HG03354 (cell line): ENCODE data around the gene CDYL.
A peak's percentile ranks its signal among the peaks of the same experiment; 100 is the strongest.

Source experiments
- ATAC-seq: cut with Tn5 transposase; IDR thresholded peaks from one replicate; pipeline ENCODE4 v1.9.1; 2021; ENCODE audit warnings: mild to moderate bottlenecking; ENCODE audit not compliant: unreplicated experiment, poor library complexity, severe bottlenecking

Gene CDYL

DNA sequence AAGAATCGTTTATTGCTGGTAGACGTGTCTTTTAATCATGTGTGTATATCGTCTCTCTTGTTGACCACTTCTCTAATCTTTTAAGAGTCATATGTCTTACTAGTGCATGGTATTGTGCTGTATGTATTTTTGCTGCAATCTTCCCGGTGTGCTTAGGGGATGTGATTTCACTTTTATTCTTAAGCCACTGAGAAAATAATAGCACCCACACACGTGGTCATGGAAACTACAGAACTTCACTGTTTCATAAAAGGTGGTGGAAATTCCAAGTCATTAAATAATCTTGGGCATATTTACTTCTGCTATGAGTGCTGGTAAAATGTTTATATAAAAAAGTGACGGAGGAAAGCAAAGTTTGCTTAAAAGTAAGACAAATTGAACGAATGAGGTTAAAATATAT is 3.0 kb upstream of the CDYL start:
- ATAC-seq: no peak

DNA sequence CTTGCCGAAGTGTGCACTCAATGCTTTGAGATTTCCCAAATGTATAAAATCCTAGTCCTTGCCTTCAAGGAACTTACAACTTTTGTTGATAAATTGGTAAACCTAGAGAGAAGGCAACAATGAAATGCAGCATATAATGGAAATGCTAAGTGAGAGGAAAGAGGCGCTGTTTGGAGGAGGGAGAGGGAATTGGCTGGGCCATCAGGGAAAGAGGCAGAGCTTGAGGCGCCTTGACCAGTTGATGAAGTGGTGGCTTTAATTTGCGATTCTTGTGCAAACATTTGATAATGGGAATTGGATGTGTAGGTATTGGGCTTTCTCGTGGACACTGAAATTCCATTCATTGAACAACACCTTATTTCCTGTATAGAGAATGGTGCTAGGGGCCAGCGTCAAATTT is 1.9 kb upstream of the CDYL start:
- no peak for ATAC-seq

DNA sequence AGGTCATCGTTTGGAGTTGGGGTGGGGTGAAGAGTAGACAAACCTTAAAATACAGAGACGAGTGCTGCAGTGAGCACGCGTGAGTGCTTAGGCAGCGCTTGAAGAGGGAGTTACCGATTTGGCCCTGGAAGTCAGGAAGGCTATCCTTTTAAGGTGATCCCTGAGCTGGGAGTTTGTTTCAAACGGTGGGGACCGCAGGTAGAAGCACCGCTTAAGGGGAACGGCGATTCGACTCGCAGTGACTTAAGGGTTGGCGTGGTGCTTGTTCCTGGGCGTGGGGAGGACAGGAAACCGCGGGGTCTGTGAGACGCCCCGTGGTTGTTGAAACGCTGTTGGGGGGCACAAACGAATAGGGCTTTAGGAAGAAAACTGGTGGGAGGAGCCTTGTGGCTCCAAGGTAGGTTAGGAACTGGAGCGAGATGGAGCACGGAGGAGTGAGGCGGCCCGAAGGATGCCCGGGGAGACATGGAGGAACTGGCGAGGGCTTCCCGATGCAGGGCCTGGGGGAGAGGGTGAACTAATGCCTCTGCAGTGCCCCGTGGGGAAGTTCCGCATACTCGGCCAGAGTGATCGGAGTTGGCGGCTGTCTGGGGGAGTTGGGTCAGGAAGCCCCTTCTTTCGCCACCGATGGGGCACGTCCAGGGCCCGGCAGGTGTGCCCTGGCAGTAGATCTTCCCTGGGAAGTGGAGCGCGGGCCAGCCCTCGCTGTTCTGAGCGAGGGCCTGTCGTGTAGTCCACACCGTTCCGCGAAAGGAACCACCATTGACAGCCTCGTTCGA is 1.3 kb upstream of the CDYL start:
- peak; percentile 0 for ATAC-seq

DNA sequence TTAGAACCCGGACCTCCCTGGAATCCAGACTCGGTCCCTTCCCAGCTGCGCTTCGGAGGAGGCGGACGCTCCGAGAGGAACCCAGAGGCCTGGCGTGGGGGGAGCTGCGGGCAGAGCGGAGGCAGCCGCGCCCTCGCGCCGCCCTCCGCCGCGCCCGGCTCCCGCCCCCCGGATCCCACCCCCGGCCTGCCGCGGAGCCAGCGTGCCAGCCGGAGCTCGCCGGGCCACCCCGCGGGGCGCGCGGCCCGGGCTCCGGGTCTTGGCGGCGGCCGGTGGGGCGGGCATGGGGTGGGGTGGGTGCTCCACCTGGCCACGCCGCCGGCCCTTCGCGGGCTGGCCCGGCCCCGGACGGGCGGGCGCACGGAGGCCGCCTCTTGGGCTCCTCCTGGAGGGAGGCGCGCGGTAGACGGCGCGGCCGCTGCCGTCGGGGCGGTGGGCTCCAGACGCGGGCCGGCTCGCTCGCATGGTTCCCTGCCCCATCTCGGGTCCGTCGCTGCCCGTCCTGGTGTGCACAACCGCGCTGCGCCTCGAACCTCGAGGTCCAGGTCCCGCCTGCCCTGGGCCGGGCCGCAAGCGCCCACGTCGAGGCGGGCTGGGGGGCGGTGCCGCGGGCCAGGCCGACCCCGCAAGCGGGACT is 592 bp upstream of the CDYL start:
- ATAC-seq: peak; percentile 46

DNA sequence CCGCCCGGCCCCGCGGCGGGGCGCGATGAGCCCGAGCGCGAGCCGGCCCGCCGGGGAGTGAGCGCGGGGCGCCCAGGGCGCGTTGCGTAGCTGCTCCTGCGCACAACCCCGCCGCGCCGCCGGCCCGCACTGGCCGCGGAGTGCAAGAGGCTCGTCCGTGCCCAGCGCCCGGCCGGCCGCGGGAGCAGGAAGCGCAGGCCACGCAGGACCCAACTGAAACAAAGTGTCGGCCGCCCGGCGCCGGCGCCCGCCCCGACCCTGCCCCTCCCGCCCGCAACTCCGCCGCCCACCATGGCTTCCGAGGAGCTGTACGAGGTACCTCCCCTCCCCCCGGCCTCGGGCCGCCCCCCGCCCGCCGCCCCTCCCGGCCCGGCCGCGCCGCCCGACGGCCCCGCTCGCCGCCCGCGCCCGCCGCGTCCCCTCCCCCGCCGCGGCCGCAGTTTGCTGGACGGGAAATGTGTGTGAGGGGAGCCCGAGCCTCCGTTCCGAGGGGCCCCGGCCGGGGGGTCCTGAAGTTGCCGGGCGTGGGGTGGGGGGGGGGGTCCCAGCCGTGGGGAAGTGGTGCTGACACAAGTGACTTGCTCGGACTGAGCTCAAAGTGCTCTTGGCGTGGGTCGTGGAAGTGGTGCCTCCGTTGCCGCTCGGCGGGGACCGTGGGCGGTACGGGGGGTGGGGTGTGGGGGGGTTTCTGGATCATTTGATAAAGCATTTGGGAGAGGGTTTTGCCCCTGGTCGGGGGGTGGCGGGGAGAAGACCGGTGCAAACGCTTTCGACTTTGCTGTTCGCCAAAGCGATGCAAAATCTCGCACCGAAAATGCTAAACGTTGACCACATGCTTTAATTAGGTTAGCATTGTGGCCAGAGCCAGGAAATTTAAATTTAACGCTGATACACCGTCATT is 539 bp downstream of the CDYL start:
- peak; percentile 31 for ATAC-seq

DNA sequence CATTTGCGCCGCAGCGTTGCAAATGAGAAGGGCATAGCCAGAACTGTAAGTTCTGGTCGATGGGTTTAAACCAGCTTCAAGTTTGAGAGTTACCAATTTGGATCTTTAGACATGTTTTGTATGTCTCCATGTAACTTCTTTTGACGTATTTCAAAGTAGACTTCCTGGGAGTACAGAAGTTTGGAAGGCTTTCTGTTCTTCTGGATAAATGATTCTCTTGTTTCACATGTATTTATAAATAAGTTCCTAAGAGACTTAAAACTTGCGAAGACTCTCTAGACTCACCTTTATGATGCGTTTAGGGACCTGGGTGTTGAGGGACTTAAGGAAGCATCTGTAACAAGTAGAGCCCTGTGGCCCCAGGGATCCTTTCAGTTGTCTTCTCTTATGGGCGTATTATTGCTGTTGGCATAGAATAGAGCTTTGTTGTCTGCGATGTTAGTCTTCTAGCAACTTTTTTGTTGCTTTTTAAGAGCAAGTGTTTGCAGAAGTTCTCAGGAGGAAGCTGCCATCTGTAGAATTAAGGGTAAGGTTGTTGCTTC is 1.3 kb downstream of the CDYL start:
- ATAC-seq: no peak

DNA sequence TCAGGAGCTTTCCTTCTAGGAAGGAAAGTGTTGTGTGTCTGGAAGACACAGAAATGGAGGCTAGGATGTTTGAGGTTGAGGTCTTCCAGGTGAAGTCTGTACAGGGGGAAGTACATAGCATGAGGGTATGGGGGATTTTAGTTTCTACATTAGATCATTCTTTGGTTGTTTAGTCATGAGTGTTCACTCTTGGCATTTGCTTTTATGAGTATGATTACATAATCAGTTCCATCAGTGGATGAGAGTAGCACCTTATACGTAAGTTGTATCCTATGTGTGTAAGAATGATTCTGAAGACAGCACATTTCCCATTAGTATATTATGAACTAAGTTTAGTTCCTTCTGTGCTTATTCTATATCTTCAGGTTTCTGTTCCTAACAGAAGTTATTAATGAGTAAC is 1.9 kb downstream of the CDYL start:
- ATAC-seq: peak; percentile 11

DNA sequence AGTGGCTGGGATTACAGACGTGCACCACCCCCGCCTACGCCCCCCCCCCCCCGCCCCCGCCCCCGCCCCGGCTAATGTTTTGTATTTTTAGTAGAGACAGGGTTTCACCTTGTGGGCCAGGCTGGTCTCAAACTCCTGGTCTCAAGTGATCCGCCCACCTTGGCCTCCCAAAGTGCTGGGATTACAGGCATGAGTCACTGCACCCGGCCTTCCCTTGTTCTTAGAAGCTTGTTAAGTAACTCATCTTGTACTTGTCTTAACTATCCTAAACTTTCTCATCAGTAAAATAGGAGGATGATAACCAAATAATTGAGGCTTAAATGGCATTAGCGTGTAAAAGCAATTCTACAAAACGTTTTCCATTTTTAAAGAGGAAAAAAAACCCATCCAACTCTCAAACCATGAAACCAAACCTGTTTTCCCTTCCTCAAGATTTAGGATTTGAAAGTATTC is 4.2 kb downstream of the CDYL start:
- ATAC-seq: no peak

DNA sequence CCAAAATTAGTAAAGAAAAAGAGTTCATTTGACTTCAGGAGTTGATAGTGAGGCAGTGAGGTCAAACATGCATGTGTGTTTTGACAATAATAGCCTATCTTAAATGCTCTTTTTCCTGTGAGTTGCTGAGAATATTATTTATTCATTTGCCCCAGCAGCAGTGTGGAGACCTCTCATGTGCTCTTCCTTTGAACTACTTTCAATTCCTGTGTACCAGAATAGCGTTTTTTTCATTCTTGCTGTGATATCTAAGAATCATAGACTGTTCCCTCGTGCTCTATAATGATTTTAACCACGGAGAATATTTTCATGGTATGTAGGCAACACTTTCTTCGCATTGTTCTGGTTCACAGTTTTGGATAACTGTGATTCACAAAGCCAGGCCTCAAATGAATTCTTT is 5.2 kb downstream of the CDYL start:
- no peak for ATAC-seq

DNA sequence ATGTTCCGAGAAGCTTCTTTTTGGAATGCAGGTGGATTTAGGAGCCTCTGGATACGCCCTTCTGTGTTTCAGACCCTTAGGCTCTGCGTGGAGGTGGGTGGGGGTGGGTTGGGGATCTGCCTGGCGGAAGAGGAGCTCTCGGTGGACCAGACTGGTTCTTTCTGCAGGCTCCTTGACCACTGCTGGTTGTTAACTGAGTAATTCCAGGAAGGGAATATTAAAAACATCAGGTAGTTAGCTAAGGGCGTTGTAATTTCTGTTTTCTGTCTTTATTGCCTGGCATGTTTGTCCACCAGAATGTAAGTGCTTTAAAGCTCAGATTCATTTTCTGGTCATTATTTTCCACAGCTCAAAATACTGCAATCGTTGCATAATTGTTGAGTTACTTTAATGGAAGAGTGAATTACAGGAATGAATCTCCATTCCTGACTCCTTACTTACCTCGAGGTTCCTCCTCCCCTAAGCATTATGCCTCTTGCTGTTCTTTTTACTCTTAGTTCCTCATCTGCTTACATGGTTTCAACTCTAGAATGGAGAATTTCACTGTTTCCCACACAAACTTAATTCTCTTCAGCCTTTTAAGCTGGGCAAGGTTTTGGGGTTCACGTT is 5.9 kb downstream of the CDYL start:
- ATAC-seq: no peak

DNA sequence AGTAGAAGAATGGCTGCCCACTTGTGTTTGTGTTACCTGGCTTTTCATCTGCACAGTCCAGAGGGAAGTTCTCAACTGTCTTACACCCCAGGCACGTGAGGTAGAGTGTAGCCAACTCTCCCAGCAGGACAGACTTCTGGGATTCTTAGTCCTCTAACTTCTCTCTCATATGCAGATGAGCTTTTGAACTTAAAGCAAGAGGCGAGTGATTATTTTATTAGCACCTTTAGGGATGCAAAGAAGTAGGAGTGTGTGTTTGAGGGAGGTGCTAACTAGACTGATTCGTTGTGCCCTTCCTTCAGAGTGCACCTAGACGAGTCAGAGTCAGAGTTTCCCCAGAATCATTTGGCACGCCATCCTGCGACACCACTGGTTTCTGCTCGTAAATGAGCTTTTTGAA is 10.8 kb downstream of the CDYL start:
- ATAC-seq: no peak

DNA sequence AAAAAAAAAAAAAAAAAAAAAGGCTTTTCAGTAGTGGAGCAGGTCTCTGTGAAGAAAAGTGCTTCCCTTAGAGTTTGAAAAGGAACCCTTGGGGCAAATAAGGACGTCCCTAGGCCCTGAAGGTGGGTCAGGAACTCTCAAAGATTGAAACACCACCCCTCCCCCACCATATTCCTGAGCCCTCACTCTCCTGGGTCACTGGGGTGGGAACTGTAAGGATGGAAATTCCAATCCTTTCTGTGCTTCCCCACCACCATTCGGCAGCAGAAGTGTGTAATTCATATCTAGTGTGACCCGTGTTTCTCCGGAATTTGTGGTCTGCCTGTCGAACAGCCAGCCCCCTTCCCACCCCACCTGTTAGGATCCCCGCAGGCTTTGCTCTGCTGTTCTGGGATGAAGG is 12.3 kb downstream of the CDYL start:
- ATAC-seq: no peak

DNA sequence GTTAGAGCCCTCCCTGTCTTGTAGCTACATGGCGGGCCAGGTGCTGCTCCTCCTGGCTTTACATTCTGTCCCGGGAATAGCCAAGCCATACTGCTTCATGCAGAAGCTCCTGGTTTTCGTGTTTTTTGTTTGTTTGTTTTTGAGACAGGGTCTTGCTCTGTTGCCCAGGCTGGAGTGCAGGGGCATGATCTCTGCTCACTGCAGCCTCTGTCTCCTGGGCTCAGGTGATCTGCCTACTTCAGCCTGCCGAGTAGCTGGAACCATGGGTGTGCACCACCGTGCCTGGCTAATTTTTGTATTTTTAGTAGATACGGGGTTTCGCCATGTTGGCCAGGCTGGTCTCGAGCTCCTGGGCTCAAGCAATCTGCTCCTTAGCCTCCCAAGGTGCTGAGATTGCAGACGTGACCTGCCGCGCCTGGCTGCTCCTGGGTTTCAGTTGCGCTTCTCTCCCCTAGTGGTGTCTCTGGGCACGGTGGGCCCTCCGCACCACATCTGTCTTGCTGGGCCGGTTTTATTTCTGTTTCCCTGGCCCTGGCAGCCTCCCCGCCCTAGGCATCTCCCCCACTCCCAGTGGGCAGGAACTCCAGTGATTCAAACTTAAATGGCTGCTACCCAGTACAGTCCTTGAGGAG is 12.9 kb downstream of the CDYL start:
- peak; percentile 96 for ATAC-seq

DNA sequence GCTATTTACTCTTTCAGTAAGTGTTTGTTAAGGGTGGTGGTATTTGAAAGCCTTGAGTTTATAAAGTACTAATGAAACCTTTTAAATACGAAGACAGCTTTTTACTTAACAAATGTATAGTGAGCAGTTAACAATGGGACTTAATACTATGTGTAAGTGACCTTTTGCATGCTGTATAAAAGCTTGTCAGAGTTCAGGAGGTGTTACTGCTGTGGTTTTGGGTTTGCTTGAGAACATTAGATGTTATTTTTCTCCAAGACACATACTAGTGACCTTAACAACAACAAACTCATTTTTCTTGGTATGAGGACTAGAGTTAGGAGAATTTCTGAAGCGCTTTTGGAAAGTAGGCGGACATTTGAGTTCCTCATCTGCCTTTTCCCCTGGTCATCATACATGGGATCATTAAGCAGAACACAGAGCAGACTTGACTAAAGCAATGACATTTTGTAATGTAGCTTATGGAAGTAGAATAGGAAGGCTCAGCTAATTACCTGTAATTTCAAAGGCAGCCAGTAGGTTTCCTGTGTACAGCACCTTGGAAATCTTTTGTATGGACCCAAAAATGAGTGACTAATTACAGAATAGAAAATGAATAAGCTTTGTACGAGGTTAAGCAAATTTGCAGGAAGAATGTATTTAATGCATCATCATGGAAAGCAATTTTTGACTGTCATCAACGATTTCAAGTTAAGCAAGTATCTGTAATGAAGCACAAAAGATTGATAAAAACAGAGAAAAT is 14.1 kb downstream of the CDYL start:
- ATAC-seq: no peak

DNA sequence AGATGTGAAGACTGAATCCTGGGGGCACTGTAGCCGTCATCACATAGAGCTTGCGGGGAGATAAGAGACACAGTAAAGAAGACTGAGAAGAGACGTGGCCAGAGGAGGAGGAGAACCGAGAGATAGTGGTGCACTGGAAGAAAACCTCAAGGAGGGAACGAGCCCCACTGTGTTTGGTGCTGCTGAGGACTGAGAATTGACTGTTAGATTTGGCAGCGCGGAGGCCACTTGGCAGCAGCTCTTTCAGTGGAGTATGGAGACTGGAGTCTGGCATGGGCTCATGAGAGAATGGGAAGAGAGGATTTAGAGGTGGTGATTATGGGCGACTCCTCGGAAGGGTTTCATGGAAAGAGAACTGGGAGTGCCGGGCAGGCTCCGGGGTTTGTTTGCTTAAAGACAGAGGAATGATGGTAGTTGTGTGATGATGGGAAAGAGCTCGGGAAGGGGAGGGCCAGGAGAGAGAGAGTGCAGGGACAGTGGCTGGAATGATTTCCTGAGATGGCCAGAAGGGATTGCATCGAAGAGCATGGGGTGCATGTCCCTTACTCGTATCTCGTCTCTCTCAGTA is 18.0 kb downstream of the CDYL start:
- ATAC-seq: no peak

DNA sequence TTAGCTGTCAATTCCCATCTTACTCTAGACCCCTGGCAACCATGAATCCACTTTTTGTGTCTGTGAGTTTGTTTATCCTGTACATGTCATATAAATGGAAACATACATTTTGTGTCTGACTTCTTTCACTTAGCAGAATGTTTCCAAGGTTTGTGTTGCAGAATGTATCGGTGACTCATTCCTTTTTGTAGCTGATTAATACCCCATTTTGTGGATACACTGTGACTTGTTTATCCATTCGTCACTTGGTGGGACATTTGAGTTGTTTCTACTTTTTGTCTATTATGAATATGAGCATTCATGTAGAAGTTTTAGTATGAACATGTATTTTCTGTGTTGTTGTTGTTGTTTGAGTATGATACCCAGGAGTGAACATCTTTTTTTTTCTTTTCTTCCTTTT is 21.4 kb downstream of the CDYL start:
- ATAC-seq: no peak

DNA sequence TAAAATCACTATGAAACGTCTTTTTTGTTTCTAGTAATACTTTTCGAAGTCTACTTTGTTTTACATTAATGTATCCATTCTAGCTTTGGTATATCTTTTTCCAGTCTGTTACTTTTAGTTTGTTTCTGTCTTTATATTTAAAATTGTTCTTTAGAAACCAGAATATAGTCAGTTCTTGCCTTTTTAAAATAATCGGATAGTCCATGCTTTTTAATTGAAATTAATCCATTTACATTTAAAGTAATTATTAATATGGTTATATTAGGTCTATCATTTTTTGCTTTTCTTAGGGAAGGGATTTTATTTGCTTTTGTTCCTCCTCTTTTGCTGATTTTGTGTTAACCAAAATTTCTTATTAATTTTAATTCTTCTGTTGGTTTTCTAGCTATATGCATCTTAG is 23.7 kb downstream of the CDYL start:
- no peak for ATAC-seq

DNA sequence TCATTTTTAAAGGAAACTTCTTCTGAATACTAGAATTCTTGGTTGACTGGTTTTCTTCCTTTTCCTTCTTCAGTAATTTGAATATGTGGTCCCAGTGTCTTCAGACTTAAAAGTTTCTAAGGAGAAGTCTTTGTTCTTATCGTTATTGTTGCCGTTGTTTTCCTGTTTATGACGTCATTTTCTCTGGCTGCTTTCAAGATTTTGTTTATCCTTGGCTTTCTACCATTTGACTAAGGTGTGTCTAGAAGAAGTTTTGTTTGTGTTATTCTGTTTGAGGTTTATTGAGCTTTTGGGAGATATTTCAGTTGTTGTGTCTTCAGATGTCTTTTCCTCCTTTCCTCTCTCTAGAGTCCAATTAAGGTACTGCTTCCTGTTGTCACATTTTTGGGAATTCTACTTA is 24.5 kb downstream of the CDYL start:
- ATAC-seq: no peak
